ENCODE data around the gene ICA1L.

- TF ChIP-seq, protein P1, sequence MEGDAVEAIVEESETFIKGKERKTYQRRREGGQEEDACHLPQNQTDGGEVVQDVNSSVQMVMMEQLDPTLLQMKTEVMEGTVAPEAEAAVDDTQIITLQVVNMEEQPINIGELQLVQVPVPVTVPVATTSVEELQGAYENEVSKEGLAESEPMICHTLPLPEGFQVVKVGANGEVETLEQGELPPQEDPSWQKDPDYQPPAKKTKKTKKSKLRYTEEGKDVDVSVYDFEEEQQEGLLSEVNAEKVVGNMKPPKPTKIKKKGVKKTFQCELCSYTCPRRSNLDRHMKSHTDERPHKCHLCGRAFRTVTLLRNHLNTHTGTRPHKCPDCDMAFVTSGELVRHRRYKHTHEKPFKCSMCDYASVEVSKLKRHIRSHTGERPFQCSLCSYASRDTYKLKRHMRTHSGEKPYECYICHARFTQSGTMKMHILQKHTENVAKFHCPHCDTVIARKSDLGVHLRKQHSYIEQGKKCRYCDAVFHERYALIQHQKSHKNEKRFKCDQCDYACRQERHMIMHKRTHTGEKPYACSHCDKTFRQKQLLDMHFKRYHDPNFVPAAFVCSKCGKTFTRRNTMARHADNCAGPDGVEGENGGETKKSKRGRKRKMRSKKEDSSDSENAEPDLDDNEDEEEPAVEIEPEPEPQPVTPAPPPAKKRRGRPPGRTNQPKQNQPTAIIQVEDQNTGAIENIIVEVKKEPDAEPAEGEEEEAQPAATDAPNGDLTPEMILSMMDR (IDR thresholded peaks at IDR 0.05; ENCODE audit: low read depth, low read length) = no peak
- TF ChIP-seq EZH2phosphoT487 (IDR thresholded peaks at IDR 0.05; ENCODE audit: low read depth) = no peak
These were observed 23.7 kb downstream of the ICA1L start for GRCh38 chr2:202847693-202848524.
